Body of pancreas (tissue), 4 donors: ENCODE measurements around the gene CHCHD5. TPM values are rescaled to one million over a fixed set of nuclear protein-coding genes. Genes with fewer than 3 reads are reported as not detected.

Experiments used
- ATAC-seq: fragments of 150-250 bp; one replicate; pipeline ENCODE4 v1.9.1; 2016
- DNase-seq, 4 donors: peaks; one replicate each; pipeline ENCODE4 v3.0.0-alpha.2; 2019
- H3K27ac ChIP-seq, 4 donors: fragments of 200-600 bp; sonication (generic); 1 replicate in 3 of 4; 2 replicates in 1 of 4; pipeline versions ENCODE4 v1.5.1 to v1.6.1; 2016 to 2019; ENCODE audit warnings: mild to moderate bottlenecking in 1 of 4, mixed read lengths in 1 of 4, moderate library complexity in 1 of 4
- H3K27me3 ChIP-seq, 2 donors: fragments of 200-600 bp; sonication (generic); one replicate each; pipeline ENCODE4 v1.6.0; 2016; ENCODE audit warnings: mild to moderate bottlenecking in 1 of 2
- H3K36me3 ChIP-seq, 2 donors: fragments of 200-600 bp; sonication (generic); replicated peaks in 1 of 2; 2 replicates each; pipeline ENCODE4 v1.5.1; 2016; ENCODE audit warnings: low read depth in 2 of 2; ENCODE audit not compliant: insufficient read depth in 1 of 2
- H3K4me1 ChIP-seq: fragments of 200-600 bp; sonication (generic); one replicate; pipeline ENCODE4 v1.6.0; 2016
- H3K4me3 ChIP-seq, 2 donors: fragments of 200-600 bp; sonication (generic); 1 replicate in 1 of 2; 2 replicates in 1 of 2; pipeline ENCODE4 v1.5.1; 2016 to 2019
- H3K9me3 ChIP-seq, 3 donors: fragments of 200-600 bp; sonication (generic); 1 replicate in 2 of 3; 2 replicates in 1 of 3; pipeline ENCODE4 v1.5.1; 2016
- POLR2A ChIP-seq, 3 donors: fragments of 450-650 bp; IDR thresholded peaks; one replicate each; pipeline ENCODE4 v1.6.1; 2016; ENCODE audit warnings: antibody characterized with exemption in 3 of 3, mild to moderate bottlenecking in 2 of 3
- WGBS, 2 donors: methylation state at CpG; one replicate each; pipeline ENCODE4 v1.1.5; 2017; 5-methylcytosine and 5-hydroxymethylcytosine counted together
- intact Hi-C: fragments of 100-400 bp; cut with DNase I; formaldehyde crosslinking; loops from one replicate; pipeline ENCODE4 v1.15.1; 2023
- total RNA-seq, 2 donors: library from RNA; depleted of rRNA; stranded (reverse); fragments of >200 nt; gene quantifications; one replicate each; pipeline ENCODE4 v1.1.0, GENCODE V29; 2016
- TF ChIP-seq, protein P1 (sequence below), 7 experiments: fragments of 450-650 bp in 4 of 7; fragments of 200-600 bp in 3 of 7; sonication (generic) in 3 of 7; IDR thresholded peaks; one replicate each; pipeline ENCODE4 v1.5.1; 2016 to 2019; ENCODE audit warnings: antibody characterized with exemption in 7 of 7

The CHCHD5 gene
- total RNA-seq, 2 donors from 2014 or later, result 16.8 to 23.6 TPM

DNA sequence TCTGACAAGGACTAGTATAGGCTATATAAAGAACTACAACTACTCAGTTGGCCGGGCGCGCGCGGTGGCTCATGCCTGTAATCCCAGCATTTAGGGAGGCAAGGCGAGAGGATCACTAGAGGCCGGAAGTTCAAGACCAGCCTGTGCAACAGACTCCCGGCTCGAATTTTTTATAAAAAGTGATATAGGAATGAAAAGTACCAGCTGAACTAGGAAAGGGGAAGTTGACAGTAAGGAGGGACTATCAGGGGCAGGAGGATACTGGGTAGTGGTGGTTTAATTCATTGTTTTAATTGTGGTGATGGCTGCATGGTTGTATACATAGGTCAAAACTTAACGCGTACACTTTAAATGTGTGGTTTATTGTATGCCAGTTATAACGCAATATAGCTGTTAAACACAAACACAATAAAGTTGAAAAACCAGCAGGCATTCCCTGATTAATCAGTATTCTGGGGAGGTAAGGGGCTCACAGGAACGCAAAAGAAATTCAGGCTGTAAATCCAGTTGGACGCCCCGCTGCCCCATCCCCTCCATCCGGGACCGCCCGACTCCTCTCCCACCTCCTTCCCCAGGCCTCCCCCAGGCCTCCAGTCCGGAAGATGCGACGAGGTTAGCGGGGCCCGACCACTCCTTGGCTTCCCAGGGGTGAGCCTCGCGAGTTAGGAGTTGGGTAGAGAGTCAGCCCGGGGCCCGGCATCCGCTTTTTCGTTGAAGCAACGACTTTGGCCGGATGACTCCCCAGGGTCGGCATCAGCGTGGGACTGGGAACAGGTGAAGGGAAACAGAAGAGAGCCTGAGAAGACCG, 42.9 kb upstream of the CHCHD5 start:
- Histone ChIP-seq H3K4me1 (peaks cover 20% of the 10 kb centered on the region), H3K27ac (peak overlapping the region; percentile 57 to 93 (median 87)), H3K4me3 (peak overlapping the region; percentile 84 to 88), H3K36me3 (no peaks in the 10 kb centered on the region), H3K9me3 (no peaks in the 10 kb centered on the region), H3K27me3 (no peaks in the 10 kb centered on the region)
- WGBS, 2 donors, result 16 to 23% methylated on average over 29 to 34 of the region's 34 CpGs
- TF ChIP-seq POLR2A (IDR thresholded peaks at IDR 0.05), result peak in 2 of 3 donors; percentile 68 to 72
- TF ChIP-seq, protein P1, sequence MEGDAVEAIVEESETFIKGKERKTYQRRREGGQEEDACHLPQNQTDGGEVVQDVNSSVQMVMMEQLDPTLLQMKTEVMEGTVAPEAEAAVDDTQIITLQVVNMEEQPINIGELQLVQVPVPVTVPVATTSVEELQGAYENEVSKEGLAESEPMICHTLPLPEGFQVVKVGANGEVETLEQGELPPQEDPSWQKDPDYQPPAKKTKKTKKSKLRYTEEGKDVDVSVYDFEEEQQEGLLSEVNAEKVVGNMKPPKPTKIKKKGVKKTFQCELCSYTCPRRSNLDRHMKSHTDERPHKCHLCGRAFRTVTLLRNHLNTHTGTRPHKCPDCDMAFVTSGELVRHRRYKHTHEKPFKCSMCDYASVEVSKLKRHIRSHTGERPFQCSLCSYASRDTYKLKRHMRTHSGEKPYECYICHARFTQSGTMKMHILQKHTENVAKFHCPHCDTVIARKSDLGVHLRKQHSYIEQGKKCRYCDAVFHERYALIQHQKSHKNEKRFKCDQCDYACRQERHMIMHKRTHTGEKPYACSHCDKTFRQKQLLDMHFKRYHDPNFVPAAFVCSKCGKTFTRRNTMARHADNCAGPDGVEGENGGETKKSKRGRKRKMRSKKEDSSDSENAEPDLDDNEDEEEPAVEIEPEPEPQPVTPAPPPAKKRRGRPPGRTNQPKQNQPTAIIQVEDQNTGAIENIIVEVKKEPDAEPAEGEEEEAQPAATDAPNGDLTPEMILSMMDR (IDR thresholded peaks at IDR 0.05), result no peak
- intact Hi-C loops, result no loop called here
- ATAC-seq (peak; percentile 70), DNase-seq (peak in 2 of 4 donors; percentile 56 to 57)

DNA sequence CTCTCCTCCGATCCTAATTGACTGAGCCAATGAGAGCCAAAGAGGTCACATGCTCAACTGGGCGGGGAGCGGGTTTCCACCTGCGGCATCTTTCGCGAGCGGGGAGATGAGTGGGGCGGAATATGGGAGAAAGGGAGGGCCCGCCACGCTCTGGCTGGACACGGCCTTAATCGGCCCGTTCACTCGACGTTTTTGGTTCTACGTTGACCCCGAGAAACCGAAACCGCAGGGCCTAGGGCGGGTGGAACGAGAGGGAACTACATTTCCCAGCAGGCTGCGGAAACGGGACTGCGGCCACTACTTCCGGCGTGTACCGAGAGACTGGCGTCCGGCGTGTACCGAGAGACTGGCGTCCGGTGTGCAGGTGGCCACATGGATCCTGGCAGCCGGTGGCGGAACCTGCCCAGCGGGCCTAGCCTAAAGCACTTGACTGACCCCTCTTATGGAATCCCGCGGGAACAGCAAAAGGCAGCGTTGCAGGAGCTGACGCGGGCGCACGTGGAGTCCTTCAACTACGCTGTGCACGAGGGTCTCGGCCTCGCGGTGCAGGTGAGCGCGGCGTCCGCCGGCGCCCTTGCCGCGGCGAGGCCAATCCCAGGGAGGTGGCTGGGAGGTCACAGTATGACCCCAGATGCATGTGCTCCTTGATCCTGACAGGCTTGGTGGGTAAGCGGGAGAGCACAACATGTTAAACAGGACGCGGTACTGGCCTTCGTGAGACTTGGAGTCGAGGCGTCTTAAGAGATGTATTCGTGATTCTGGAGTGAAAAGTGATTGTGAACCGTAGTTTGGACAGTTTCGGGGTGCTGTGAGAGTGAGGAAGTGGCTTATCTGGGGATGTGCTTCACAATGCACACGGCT, 42.1 kb upstream of the CHCHD5 start, which contains the start of gene POLR1B:
TSS of gene POLR1B (plus strand) at position 343 of the 861 bp plus-strand sequence. CDS start at position 373, 30 bp downstream.
- ATAC-seq, result peak; percentile 96
- peaks cover 28% of the 10 kb centered on the region for H3K4me1 ChIP-seq
- H3K27me3 ChIP-seq, result no peaks in the 10 kb centered on the region
- peaks cover 0 to under 1% of the 10 kb centered on the region in 2 donors for H3K36me3 ChIP-seq
- H3K4me3 ChIP-seq, result peak within 1 kb of the TSS; percentile 84 to 88
- H3K9me3 ChIP-seq, result no peaks in the 10 kb centered on the region
- intact Hi-C loops, result no loop called here
- 0 to 1% methylated on average over 33 to 67 of the region's 67 CpGs for WGBS, 2 donors
- DNase-seq, result peak; percentile 86 to 93 (median 90)
- TF ChIP-seq POLR2A (IDR thresholded peaks at IDR 0.05), result peak in 2 of 3 donors; percentile 58 to 59
- TF ChIP-seq, protein P1 (IDR thresholded peaks at IDR 0.05), result peak in 1 of 7 experiments; percentile 38
- peak within 1 kb of the TSS; percentile 57 to 93 (median 87) for H3K27ac ChIP-seq

DNA sequence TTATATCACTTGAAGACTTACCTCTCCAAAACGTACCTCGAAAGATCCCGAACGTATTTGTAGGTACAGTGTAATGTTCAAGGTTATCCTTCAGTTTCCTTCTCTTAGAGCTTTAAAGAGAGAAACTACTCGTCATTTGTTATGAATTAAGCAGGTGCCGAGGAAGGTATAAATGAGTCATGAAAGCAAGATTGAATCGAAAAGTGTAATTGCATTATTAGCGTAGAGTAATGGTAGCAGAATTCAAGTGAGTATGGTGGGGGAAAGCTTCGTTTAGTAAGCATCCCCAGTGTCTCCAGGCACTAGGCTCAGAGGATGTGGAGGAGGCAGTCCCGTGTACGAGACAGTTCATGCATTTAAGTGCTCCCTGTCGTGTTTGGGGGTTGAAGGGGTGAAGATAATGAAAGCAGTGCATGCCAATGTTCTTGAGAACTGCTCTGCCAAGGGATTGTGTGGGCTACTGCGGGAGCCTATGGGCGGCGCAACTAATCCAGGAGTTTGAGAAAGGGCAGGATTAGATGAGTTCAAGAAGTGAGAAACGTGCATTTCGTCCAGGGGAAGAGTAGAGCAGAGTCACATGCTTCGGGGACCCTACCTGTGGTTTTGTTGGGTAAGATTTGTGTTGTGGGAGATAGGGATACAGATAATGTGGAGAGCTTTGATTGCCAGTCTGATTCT, 41.3 kb upstream of the CHCHD5 start:
- Histone ChIP-seq H3K4me1 (peaks cover 32% of the 10 kb centered on the region), H3K36me3 (peaks cover 0 to 8% of the 10 kb centered on the region in 2 donors), H3K27ac (peak overlapping the region; percentile 57 to 93 (median 87)), H3K9me3 (no peaks in the 10 kb centered on the region), H3K4me3 (peak overlapping the region; percentile 84 to 88), H3K27me3 (no peaks in the 10 kb centered on the region)
- 2 to 4% methylated on average over 18 of the region's 18 CpGs for WGBS, 2 donors
- intact Hi-C loops, result no loop called here
- DNase-seq, result no peak
- TF ChIP-seq, protein P1 (IDR thresholded peaks at IDR 0.05), result no peak
- TF ChIP-seq POLR2A (IDR thresholded peaks at IDR 0.05), result no peak
- no peak for ATAC-seq

DNA sequence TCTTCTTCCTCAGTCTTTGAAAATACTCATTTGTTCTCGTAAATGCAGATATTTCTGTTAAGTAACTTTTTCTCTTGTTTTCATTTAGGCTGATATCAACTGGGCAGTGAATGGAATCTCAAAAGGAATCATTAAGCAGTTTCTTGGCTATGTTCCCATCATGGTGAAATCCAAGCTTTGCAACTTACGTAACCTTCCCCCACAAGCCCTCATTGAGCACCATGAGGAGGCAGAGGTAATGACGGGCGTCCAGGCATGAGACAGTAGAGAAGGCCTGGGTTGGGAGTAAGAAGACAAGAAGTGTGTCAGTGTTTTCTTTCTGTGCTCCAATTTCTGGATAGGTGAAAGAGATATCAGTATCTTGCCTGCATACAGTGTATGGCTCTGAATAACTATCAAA, 37.1 kb upstream of the CHCHD5 start:
- 52 to 58% methylated on average over 4 of the region's 4 CpGs for WGBS, 2 donors
- ATAC-seq (peak; percentile 33), DNase-seq (peak in 2 of 4 donors; percentile 27 to 44)
- intact Hi-C loops, result no loop called here
- Histone ChIP-seq H3K9me3 (no peaks in the 10 kb centered on the region), H3K27ac (peak overlapping the region in 3 of 4 donors; percentile 27 to 62 (median 36)), H3K4me1 (peaks cover 25% of the 10 kb centered on the region), H3K4me3 (no peak overlapping the region), H3K27me3 (no peaks in the 10 kb centered on the region), H3K36me3 (peaks cover 0 to 26% of the 10 kb centered on the region in 2 donors)
- TF ChIP-seq, protein P1 (IDR thresholded peaks at IDR 0.05), result no peak
- TF ChIP-seq POLR2A (IDR thresholded peaks at IDR 0.05), result no peak
